ENCODE results near the gene STXBP3.

STXBP3 gene

GRCh38 chr1:108830119-108831008 is 83.9 kb downstream of the STXBP3 start:
- FAIRE-seq (no peak), DNase-seq (ENCODE audit: extremely low spot score, insufficient read length, low read depth) (no peak)

- DNase-seq (ENCODE audit: extremely low spot score, insufficient read length, low read depth), result no peak
- no peak for FAIRE-seq
These were observed 84.8 kb downstream of the STXBP3 start for GRCh38 chr1:108831225-108831624.

- no peak for FAIRE-seq
- no peak for DNase-seq (ENCODE audit: extremely low spot score, insufficient read length, low read depth)
These were observed 86.5 kb downstream of the STXBP3 start for GRCh38 chr1:108832929-108833328.

GRCh38 chr1:108841703-108842102 is 95.2 kb downstream of the STXBP3 start:
- FAIRE-seq (no peak), DNase-seq (ENCODE audit: extremely low spot score, insufficient read length, low read depth) (no peak)

GRCh38 chr1:108842525-108843181 is 96.2 kb downstream of the STXBP3 start:
- DNase-seq (ENCODE audit: extremely low spot score, insufficient read length, low read depth) (no peak), FAIRE-seq (no peak)

GRCh38 chr1:108843390-108844137 is 97.1 kb downstream of the STXBP3 start:
- FAIRE-seq (no peak), DNase-seq (ENCODE audit: extremely low spot score, insufficient read length, low read depth) (no peak)

GRCh38 chr1:108845446-108845845 is 99.0 kb downstream of the STXBP3 start:
- no peak for FAIRE-seq
- DNase-seq (ENCODE audit: extremely low spot score, insufficient read length, low read depth), result no peak

- no peak for DNase-seq (ENCODE audit: extremely low spot score, insufficient read length, low read depth)
- no peak for FAIRE-seq
These were observed 99.5 kb downstream of the STXBP3 start for GRCh38 chr1:108845991-108846390.

- DNase-seq (ENCODE audit: extremely low spot score, insufficient read length, low read depth) (no peak), FAIRE-seq (no peak)
These were observed 101.0 kb downstream of the STXBP3 start for GRCh38 chr1:108847494-108847893.

GRCh38 chr1:108848806-108849205 is 102.3 kb downstream of the STXBP3 start:
- DNase-seq (ENCODE audit: extremely low spot score, insufficient read length, low read depth) (no peak), FAIRE-seq (no peak)

- no peak for FAIRE-seq
- no peak for DNase-seq (ENCODE audit: extremely low spot score, insufficient read length, low read depth)
These were observed 104.5 kb downstream of the STXBP3 start for GRCh38 chr1:108850929-108851328.

GRCh38 chr1:108851567-108851966 is 105.1 kb downstream of the STXBP3 start:
- DNase-seq (ENCODE audit: extremely low spot score, insufficient read length, low read depth) (no peak), FAIRE-seq (no peak)

GRCh38 chr1:108852221-108852975 is 105.9 kb downstream of the STXBP3 start:
- FAIRE-seq, result no peak
- no peak for DNase-seq (ENCODE audit: extremely low spot score, insufficient read length, low read depth)

GRCh38 chr1:108854221-108855019 is 107.9 kb downstream of the STXBP3 start:
- FAIRE-seq (no peak), DNase-seq (ENCODE audit: extremely low spot score, insufficient read length, low read depth) (no peak)

GRCh38 chr1:108856994-108857393 is 110.5 kb downstream of the STXBP3 start, which contains the start of gene AKNAD1:
Gene AKNAD1, minus strand, starts transcription at chr1:108857094. Its CDS starts 4,430 bp downstream, at chr1:108852664.
- DNase-seq (ENCODE audit: extremely low spot score, insufficient read length, low read depth), result no peak
- no peak for FAIRE-seq

GRCh38 chr1:108858230-108858950 is 111.9 kb downstream of the STXBP3 start:
- DNase-seq (ENCODE audit: extremely low spot score, insufficient read length, low read depth), result no peak
- no peak for FAIRE-seq

All from GM18507 (cell line).